ENCODE data around the gene DOCK6.

- TF ChIP-seq, protein P1, sequence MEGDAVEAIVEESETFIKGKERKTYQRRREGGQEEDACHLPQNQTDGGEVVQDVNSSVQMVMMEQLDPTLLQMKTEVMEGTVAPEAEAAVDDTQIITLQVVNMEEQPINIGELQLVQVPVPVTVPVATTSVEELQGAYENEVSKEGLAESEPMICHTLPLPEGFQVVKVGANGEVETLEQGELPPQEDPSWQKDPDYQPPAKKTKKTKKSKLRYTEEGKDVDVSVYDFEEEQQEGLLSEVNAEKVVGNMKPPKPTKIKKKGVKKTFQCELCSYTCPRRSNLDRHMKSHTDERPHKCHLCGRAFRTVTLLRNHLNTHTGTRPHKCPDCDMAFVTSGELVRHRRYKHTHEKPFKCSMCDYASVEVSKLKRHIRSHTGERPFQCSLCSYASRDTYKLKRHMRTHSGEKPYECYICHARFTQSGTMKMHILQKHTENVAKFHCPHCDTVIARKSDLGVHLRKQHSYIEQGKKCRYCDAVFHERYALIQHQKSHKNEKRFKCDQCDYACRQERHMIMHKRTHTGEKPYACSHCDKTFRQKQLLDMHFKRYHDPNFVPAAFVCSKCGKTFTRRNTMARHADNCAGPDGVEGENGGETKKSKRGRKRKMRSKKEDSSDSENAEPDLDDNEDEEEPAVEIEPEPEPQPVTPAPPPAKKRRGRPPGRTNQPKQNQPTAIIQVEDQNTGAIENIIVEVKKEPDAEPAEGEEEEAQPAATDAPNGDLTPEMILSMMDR (IDR thresholded peaks at IDR 0.05; ENCODE audit: poor library complexity), result no peak
- TF ChIP-seq EZH2phosphoT487 (IDR thresholded peaks at IDR 0.05; ENCODE audit: low read depth, severe bottlenecking, unreplicated experiment) (no peak), EZH2 (IDR thresholded peaks at IDR 0.05; ENCODE audit: borderline replicate concordance) (no peak)
Measured at GRCh38 chr19:11284515-11284914, 22.2 kb upstream of the DOCK6 start.

All from hepatocyte (in vitro differentiated cells).